ENCODE measurements around the gene CFAP20DC.

GRCh38 chr3:59049671-59050331 lies at the start of gene CFAP20DC:
- TF ChIP-seq POLR2A (IDR thresholded peaks at IDR 0.05; ENCODE audit: low read depth) (no peak), CTCF (IDR thresholded peaks at IDR 0.05) (no peak), EP300 (IDR thresholded peaks at IDR 0.05) (no peak)

All from esophagus muscularis mucosa (tissue), 4 donors.